GM19467 (cell line): Measurements from ENCODE around the gene STK32B.
"Not testable (repeated sequence)": the region's sequence is repeated elsewhere in the genome, so short reads cannot be mapped to it uniquely, and the experiment has no call there.

ENCODE experiments used
- ATAC-seq: cut with Tn5 transposase; IDR thresholded peaks from one replicate; pipeline ENCODE4 v1.9.1; 2021; ENCODE audit warnings: mild to moderate bottlenecking, moderate library complexity; ENCODE audit not compliant: unreplicated experiment

The STK32B gene

DNA sequence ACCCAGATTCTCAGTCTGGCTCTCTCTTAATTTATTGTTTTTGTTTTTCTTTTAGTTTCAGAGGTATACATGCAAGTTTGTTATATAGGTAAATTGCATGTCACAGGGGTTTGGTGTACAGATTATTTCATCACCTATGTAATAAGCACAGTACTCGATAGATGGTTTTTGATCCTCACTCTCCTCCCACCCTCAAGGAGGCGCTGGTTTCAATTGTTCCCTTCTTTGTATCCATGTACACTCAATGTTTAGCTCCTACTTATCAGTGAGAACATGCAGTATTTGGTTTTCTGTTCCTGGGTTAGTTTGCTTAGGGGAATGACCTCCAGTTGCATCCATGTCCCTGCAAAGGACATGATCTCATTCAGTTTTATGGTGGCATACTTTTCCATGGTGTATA lies 198.4 kb downstream of the STK32B start:
- ATAC-seq = no peak

DNA sequence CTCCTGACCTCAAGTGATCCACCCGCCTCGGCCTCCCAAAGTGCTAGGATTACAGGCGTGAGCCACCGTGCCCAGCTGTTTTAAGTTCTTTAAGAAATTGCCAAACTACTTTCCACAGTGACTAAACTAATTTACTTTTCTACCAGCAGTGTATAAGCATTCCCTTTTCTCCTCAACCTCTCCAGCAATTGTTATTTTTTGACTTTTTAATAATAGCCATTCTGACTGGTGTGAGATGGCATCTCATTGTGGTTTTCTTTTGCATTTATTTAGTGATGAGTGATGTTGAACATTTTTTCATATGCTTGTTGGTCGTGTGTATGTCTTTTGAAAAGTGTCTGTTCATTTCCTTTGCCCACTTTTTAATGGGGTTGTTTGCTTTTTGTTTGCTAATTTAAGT lies 199.3 kb downstream of the STK32B start:
- ATAC-seq = not testable (repeated sequence)

DNA sequence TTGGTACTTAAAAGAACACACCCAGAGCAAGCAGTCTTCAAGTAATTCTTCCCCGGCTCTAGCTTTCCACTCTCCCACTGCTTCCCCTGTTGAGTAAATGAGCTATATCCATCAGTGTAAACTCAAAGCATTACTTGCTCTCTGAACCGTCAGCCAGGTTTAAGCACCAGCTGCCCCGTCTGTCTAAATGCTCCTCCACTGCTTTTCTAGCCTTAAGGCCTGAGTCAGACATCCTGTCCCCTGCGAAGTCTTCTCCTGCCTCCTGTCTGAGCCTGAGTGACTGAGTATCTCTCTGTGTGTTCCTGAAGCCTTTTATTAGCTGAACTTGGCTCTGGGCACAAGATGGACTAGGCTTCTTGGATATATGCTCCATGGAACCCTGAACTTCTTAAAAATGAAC lies 205.1 kb downstream of the STK32B start:
- no peak for ATAC-seq

DNA sequence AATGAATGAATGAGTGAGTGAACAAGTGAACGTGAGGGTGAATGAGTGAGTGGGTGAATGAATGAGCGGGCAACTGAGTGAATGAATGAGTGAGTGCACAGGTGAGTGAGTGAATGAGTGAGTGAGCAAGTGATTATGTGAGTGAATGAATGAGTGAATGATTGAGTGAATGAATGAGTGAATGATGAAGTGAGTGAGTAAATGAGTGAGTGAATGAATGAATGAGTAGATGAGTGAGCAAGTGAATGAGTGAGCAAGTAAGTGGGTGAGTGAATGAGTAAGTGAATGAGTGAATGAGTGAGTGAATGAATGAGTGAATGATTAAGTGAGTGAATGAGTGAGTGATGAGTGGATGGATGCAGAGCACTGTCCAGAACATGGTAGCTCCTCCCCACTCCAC lies 205.8 kb downstream of the STK32B start:
- no peak for ATAC-seq

DNA sequence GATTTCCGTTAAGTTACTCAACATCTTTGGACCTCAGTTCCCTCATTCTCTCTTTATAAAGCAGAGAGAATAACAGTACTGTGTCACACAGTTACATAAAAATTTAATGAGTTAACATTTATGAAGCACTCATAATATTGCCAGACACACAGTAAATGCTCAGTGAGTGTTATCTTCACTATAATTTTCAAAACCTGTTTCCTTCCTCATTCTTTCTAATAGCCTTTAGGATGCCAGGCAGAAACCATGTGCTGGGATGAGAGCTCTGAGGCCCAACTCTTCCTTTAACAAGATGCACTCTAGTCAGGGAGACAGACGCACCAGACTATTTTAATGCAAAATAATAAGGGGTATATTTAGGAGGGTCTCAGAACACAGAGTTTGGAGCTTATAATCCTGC lies 208.2 kb downstream of the STK32B start:
- no peak for ATAC-seq

DNA sequence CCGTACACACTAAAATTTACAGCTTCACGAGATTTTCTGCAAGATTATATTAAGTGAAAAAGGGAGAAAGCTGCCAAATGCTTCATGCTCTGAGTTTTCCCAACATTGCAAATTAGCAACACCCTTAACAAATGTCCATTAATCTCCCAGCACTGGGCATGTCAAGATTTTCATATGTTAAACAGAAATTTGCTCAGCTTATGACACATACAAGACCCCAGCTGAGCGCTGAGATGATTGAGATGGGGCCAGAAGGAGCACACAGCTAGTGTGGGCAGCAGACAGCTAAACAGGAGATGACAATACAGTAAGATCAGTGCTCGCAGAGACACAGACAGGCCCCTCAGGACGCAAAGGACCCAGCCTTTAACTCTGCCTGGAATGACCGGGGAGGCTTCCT lies 208.8 kb downstream of the STK32B start:
- ATAC-seq = no peak

DNA sequence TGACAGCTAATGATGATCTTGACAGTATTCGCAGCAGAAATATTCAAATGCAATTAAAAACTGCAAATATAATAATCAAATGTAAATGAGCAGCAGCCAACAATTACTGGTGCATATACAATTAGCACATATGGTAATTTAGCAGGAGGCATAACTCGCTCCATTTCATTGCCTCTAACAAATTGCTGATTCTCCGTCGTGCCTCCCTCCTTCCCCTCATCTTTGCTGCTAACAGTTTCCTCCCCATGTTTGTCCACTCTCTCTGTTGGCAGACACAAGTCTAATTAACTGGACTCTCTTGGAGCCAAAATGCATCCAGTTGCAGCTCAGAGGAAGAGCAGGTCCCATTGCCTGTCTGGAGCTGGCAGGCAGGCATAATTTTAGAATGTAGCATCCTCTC lies 210.6 kb downstream of the STK32B start:
- ATAC-seq = no peak

DNA sequence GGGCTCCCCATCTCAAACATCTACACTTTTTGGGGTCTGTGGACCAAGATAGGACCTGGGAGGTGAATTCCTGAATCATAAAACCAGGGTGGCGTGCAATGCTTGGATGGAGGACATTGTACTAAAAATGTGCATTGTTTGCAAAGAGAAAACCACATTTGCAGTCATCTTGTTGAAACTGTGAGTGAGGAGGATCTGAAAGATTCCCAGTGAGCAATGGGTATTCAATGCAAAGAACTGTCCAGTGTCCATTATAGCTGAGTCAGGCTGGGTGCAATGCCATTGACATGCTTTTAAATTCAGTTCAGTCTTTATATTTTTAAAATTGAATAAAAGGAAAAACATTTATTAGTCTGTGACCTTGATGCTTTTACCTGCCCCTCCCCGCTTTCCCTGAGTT lies 215.7 kb downstream of the STK32B start:
- ATAC-seq = no peak

DNA sequence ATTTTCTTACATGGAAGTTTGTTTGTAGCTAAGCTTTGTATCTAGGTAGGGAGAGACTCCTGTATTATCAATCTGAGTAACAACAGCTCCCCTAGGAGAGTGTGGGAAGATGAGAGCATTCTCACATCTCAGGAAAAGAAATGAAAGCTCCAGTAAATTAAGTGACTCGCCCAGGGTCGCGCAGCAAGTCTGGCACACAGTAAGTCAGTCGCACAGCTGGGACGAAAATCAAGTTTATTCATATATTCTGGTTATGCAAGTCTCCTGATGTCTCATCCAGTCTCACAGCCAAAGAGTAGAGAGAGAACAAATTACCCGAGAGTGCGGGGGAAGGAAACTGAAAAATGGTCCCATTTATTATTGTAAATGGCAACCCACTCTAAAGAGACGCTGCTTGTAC lies 216.1 kb downstream of the STK32B start:
- ATAC-seq = no peak

DNA sequence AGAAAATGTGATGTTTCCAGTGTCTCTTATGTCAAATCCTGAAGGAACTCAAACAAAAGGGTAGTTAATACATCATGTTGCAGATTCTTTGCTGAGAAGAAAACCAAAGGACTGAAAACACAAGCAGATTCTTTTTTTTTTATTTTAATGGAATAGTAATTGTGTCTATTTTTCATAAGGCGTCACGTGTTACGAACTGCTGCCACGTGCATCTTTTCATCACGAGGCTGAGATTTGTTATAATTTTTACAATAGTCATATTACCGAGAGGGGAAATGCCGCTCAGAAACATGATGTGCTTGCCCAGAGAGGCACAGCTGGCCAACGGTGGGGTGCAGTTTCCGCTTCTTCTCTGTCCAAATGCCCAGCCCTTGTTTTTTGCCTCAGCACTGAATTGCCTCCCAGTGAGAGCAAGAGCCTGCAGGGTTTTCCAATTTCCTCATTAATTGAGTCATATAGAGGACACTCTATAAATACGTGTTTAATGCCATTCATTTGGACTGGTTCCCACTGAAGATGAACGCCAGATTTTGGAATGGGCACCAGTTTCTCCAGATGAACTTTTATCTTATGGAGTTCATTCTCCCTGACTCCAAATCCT lies 225.3 kb downstream of the STK32B start:
- ATAC-seq = no peak

DNA sequence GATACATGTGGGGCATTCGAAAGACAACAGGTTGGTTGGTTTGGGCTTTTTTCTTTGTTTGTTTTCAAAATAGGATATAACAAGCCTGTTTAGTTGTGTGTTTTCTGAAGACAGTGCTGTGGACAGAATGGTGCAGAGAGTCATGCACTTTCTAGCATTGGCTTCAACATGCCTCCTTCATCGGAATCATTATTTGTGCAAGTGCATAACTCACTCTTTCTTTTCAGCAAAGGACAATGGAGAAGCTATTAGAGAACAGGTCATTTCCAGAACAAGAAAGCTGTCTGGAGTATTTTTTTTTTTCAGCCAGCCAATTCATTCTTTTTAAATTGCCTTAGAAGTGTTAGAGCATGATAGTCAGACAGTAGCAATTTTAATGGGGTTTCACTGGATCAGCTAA lies 225.8 kb downstream of the STK32B start:
- no peak for ATAC-seq

DNA sequence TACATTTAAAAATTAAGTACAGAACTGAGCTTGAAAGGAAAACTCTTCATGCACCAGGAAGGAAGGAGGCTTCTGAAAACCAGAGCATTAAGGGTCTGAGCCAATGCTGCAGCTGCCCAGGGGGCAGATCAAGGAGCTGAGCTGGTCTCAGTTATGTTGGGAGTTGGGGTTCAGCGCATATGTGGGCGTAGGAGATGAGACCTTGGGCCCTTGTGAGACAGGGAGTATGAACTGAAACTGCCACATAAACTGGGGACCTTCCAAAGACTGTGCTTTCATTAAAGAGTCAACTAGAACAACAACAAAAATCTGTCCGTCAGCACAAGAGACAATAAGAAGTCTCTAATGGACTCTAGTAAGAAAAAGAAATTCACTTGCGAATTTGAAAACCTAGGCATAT lies 226.9 kb downstream of the STK32B start:
- ATAC-seq = no peak

DNA sequence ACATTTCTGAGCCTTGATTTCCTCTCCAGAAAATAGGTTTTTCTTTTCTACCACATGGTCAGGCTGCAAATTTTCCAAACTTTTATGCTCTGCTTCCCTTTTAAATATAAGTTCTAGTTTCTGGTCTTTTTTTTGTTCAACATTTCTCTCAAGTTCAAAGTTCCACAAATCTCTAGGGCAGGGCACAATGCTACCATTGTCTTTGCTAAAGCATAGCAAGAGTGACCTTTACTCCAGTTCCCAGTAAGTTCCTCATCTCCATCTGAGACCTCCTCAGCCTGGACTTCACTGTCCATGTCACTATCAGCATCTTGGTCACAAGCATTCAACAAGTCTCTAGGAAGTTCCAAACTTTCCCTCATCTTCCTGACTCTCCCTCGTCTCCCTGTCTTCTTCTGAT lies 228.8 kb downstream of the STK32B start:
- not testable (repeated sequence) for ATAC-seq

DNA sequence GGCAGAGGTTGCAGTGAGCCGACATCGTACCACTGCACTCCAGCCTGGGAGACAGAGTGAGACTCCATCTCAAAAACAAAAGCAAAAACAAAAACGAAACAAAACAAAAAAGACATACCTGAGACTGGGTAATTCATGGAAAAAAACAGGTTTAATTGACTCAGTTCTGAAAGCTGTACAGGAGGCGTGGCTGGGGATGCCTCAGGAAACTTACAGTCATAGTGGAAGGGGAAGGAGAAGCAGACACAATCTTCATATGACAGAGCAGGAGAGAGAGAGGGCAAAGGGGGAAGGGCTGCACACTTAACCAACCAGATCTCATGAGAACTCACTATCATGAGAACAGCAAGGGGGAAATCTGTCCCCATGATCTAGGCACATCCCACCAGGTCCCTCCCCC lies 229.5 kb downstream of the STK32B start:
- ATAC-seq = no peak

DNA sequence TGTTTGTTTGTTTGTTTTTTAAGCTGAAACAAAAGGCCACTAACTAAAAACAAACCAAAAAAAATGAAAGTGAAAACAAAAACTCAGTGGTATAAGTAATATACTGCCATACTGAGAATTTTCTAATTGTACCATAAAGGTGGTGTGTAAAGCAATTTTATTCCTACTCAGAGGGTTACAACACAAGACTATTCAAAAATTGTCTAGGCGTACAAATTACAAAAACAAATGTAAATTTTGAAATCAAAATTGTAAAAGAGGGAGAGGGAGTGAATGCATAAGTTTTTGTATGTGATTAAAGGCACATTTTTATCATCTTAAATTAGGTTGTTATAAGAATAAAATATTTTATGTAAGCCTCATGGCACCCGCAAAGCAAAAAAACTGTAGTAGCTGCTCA lies 232.6 kb downstream of the STK32B start:
- ATAC-seq = no peak

DNA sequence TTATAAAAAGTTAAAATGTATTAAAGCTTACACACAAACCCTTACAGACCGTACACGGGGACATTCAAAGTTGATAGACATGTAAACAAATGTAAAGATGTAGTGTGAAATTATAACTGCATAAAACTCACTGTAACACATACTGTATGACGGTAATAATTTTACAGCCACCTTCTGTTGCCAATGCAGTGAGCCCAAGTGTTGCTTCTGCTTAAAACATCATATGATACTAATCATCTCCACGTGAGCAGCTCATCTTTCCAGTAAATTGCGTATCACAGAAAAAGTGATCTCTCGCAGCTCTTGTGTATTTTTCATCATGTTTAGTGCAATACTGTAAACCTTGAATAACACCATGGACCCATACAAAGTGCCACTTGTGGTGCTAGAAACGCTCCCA lies 233.2 kb downstream of the STK32B start:
- no peak for ATAC-seq

DNA sequence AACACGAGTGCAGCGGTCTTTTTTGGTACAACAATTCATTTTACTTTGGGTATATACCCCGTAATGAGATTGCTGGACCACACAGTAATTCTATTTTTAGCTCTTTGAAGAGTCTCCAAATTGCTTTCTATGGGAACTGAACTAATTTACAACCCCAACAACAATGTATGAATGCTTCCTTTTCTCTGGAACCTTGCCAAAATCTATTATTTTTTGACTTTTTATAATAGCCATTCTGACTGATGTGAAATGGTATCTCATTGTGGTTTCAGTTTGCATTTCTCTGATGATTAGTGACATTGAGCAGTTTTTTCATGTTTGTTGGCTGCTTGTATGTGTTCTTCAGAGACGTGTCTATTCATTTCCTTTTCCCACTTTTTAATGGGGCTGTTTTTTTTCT lies 240.8 kb downstream of the STK32B start:
- no peak for ATAC-seq

DNA sequence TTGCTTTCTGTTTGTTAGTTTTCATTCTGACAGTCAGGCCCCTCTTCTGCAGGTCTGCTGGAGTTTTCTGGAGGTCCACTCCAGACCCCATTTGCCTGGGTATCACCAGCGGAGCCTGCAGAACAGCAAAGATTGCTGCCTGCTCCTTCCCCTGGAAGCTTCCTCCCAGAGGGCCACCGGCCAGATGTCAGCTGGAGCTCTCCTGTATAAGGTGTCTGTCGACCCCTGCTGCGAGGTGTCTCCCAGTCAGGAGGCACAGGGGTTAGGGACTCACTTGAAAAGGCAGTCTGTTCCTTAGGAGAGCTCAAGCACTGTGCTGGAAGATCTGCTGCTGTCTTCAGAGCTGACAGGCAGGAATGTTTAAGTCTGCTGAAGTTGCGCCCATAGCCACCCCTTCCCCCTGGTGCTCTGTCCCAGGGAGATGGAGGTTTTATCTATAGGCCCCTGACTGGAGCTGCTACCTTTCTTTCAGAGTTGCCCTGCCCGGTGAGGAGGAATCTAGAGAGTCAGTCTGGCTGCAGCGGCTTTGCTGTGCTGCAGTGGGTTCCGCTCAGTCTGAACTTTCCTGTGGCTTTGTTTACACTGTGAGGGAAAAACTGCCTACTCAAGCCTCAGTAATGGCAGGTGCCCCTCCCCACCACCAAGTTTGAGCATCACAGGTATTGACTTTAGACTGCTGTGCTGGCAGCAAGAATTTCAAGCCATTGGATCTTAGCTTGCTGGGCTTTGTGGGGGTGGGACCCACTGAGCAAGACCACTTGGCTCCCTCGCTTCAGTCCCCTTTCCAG lies 246.9 kb downstream of the STK32B start:
- not testable (repeated sequence) for ATAC-seq

DNA sequence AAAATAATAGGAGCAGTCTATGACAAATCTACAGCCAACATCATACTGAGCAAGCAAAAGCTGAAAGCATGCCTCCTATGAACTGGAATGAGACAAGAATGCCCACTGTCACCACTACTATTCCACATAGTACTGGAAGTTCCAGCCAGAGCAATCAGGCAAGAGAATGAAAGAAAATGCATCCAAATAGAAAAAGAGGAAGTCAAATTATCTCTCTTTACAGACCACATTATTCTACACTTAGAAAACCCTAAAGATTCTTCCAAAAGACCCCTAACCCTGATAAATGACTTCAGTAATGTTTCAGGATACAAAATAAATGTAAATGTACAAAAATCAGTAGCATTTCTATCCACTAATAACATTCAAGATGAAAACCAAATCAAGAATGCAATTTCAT lies 249.0 kb downstream of the STK32B start:
- no peak for ATAC-seq

DNA sequence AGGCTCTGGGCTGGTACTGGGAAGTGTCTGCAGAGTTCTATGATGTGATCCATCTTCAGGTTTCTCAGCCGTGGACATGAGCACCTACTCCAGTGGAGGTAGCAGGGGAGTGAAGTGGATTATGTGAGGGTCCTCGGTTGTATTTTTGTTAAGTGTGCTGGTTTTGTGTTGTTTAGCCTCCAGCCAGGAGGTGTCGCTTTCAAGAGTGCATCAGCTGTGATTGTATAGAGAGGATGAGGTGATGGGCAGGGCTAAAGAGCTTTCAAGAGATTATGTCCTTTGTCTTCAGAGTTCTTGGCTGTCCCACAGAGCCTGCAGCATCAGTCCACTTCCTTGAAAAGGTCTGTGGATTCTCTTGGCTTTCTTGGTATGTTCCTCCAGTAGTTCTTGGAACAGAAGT lies 256.6 kb downstream of the STK32B start:
- no peak for ATAC-seq

DNA sequence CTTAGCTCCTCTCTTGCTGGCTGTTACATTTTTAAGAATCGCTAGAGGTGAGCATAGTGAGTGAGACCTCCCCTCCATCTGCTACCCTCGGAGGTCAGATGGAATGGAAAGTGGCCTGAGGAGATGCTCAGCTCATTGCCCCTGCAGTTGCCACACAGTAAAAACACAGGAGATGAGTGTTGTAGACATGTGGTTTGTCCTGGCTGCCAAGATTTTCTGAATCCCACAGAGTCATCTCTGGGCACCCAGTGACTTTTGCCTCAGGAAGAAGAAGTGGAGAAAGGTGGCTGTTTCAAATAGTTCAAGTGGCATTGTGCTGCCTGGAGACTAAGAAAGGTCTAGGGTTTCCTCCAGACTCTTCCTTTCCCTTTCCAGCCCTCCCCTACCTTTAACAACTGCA lies 271.0 kb downstream of the STK32B start:
- ATAC-seq = no peak

DNA sequence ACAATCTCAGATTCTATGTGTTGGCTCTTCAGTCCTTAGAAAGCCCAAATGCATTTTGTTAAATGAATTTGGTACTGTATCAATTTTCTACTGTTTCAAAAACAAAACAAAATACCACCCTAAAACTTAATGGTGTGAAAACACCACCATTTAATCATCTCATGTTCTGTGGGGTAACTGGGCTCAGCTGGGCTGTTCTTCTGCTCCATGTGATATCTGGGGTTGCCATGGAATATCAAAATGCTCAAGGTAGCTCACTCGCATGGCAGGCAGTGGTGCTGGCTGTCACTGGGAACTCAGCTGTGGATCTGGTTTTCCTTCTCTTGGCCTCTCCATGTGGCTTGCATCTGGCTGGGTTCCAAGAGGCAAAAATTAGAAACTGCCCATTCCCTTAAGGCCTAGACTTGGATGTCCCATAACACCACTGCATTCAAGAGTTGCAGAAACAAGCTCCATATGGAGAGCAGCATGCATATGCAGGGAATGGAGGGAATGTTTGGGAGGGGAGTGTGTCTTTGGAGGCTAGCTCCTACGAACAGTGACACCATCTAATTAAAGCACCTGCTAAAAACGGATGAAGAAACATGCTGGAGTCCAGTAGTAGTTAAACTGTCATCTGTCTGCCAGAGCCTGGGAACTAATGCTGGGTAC lies 279.2 kb downstream of the STK32B start:
- no peak for ATAC-seq
